Measurements from ENCODE around the gene CYP17A1. TPM values are rescaled to one million over a fixed set of nuclear protein-coding genes. Genes with fewer than 3 reads are reported as not detected.

CYP17A1 gene
- total RNA-seq, 1 donor from 2014 or later, result not detected

- no peak overlapping the region for H3K4me3 ChIP-seq (ENCODE audit: low read depth, low read length)
- no peak for DNase-seq (ENCODE audit: low read depth)
- TF ChIP-seq, protein P1, sequence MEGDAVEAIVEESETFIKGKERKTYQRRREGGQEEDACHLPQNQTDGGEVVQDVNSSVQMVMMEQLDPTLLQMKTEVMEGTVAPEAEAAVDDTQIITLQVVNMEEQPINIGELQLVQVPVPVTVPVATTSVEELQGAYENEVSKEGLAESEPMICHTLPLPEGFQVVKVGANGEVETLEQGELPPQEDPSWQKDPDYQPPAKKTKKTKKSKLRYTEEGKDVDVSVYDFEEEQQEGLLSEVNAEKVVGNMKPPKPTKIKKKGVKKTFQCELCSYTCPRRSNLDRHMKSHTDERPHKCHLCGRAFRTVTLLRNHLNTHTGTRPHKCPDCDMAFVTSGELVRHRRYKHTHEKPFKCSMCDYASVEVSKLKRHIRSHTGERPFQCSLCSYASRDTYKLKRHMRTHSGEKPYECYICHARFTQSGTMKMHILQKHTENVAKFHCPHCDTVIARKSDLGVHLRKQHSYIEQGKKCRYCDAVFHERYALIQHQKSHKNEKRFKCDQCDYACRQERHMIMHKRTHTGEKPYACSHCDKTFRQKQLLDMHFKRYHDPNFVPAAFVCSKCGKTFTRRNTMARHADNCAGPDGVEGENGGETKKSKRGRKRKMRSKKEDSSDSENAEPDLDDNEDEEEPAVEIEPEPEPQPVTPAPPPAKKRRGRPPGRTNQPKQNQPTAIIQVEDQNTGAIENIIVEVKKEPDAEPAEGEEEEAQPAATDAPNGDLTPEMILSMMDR (conservative IDR thresholded peaks at IDR 0.05; ENCODE audit: low read depth, low read length), result no peak
Observed at GRCh38 chr10:102834143-102834542, 3.1 kb downstream of the CYP17A1 start.

GRCh38 chr10:102832987-102833386 is 4.2 kb downstream of the CYP17A1 start:
- DNase-seq (ENCODE audit: low read depth), result no peak
- TF ChIP-seq, protein P1 (conservative IDR thresholded peaks at IDR 0.05; ENCODE audit: low read depth, low read length), result no peak
- H3K4me3 ChIP-seq (ENCODE audit: low read depth, low read length), result no peak overlapping the region

GRCh38 chr10:102832248-102832647 is 5.0 kb downstream of the CYP17A1 start:
- no peak overlapping the region for H3K4me3 ChIP-seq (ENCODE audit: low read depth, low read length)
- TF ChIP-seq, protein P1 (conservative IDR thresholded peaks at IDR 0.05; ENCODE audit: low read depth, low read length), result no peak
- no peak for DNase-seq (ENCODE audit: low read depth)

DNA sequence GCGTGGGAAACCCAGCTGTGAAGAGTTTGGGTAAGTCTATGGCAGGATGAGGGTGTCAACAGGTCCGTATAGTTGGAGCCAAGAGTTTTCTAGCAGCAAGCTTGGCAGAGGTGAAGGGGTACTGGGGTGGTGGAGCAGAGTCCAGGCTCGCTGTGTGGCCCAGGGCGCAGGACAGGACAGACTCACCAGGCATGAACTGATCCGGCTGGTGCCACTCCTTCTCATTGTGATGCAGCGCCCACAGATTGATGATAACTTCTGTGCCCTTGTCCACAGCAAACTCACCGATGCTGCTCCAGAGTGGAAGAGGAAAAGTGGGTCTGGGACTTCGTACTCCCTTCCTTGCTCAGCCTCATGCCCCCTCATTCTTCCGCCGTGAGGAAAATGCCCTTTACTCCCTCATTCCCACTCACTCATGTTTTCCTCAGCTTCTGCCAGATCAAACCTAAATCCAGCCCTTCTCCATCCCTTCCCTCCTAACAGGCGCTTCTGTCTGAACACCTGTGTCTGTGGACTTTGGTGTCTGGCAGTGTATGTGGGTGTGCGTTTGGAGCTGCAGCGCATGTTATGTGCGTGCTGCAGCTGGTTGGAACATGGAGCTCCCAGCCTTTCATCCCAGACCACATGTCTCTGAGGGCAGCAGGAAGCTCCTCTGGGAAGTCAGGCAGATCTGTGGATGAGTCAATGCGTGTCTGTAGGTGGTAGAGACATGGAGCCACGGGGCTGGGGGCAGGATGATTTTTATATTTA is 5.7 kb downstream of the CYP17A1 start:
- DNase-seq (ENCODE audit: low read depth), result no peak
- TF ChIP-seq, protein P1 (conservative IDR thresholded peaks at IDR 0.05; ENCODE audit: low read depth, low read length), result no peak
- H3K4me3 ChIP-seq (ENCODE audit: low read depth, low read length), result no peak overlapping the region

GRCh38 chr10:102827597-102827975 is 9.6 kb downstream of the CYP17A1 start:
- no peak for DNase-seq (ENCODE audit: low read depth)
- H3K4me3 ChIP-seq (ENCODE audit: low read depth, low read length), result no peak overlapping the region
- TF ChIP-seq, protein P1 (conservative IDR thresholded peaks at IDR 0.05; ENCODE audit: low read depth, low read length), result no peak

DNA sequence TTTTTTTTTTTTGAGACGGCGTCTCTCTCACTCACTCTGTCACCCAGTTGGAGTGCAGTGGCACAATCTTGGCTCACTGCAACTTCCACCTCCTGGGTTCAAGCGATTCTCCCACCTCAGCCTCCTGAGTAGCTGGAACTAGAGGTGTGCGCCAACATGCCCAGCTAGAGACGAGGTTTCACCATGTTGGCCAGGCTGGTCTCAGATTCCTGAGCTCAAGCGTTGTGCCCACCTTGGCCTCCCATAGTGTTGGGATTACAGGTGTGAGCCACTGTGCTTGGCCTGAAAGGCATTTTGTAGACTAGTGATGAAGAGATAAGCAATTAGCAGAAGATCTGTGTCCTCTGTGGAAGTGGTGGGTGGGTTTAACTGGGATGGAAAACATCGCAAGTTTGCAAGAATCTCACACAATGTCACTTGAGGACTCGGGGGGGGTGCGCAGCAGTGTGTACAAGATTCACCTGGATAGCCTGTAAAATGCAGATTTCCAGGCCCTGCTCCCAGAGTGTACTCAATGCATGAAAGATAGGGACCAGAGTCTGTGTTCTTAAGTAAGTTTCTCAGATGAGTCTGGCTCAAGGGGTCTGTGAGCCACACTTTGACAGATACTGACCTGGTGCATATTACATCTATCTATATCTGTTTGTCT is 10.9 kb downstream of the CYP17A1 start:
- no peak for DNase-seq (ENCODE audit: low read depth)
- TF ChIP-seq, protein P1 (conservative IDR thresholded peaks at IDR 0.05; ENCODE audit: low read depth, low read length), result no peak
- H3K4me3 ChIP-seq (ENCODE audit: low read depth, low read length), result no peak overlapping the region

All from epithelial cell of proximal tubule (primary cell).